Fibroblast of mammary gland (primary cell): ENCODE measurements around the gene EVI5.

ENCODE experiments used
- DNase-seq: peaks from one replicate; pipeline ENCODE4 v3.0.0-alpha.2; 2010; ENCODE audit warnings: low read depth
- H3K4me3 ChIP-seq: 2 replicates; pipeline ENCODE4 v1.5.1; 2011; ENCODE audit warnings: low read depth, mild to moderate bottlenecking, low read length, moderate library complexity; ENCODE audit not compliant: control insufficient read depth
- CTCF ChIP-seq: conservative IDR thresholded peaks from 2 replicates; pipeline ENCODE4 v1.5.1; 2011; ENCODE audit warnings: low read depth, low read length, inconsistent platforms; ENCODE audit not compliant: control insufficient read depth, insufficient read depth

Gene EVI5

GRCh38 chr1:92563457-92564216 lies 221.3 kb downstream of the EVI5 start:
- TF ChIP-seq CTCF = no peak
- no peak for DNase-seq
- H3K4me3 ChIP-seq = no peak overlapping the region

- DNase-seq = no peak
- TF ChIP-seq CTCF = no peak
- H3K4me3 ChIP-seq = no peak overlapping the region
Measured at GRCh38 chr1:92556350-92556749, 228.6 kb downstream of the EVI5 start.

- DNase-seq = no peak
- no peak for TF ChIP-seq CTCF
- H3K4me3 ChIP-seq = no peak overlapping the region
Measured at GRCh38 chr1:92554216-92554615, 230.7 kb downstream of the EVI5 start.

DNA sequence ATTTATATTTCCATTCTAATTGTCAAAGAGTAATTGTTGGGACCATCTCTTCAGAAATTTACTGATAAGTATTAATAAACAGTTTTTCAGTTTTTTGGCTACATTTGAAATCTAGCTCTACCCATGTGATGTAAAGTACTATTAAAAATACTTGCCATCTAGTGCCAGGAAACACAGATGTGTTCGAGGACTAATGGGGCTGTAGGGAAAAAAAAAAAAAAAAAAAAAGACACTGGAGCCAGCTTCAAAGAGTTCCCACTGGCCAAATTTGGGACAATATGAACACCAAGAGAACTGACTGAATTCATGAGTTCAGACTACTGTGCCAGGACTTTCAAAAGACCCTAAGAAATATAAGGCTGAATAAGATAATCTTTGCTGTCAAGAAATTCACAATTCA lies 233.0 kb downstream of the EVI5 start:
- H3K4me3 ChIP-seq = no peak overlapping the region
- TF ChIP-seq CTCF = no peak
- DNase-seq = no peak

DNA sequence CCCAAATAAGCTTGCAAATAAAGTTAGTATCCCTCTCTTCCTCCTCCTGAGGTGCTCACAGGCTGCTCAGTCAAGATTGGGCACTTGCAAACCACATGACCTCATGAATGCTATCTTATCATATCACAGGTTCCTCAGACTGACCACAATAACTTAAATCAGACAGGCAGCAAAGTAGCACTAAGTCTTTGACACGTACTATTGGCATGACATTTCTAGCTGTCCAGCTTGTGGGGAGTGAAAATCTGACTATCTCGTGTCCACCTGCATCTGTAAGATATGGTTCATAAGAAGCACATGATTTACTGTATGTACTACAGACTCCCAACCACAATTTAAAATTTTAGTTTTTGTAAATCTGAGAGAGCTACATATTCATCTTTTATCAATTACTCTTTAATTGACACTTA lies 240.1 kb downstream of the EVI5 start:
- no peak for DNase-seq
- no peak for TF ChIP-seq CTCF
- no peak overlapping the region for H3K4me3 ChIP-seq

- TF ChIP-seq CTCF = no peak
- DNase-seq = no peak
- no peak overlapping the region for H3K4me3 ChIP-seq
Measured at GRCh38 chr1:92543131-92544055, 241.5 kb downstream of the EVI5 start.
